Sigmoid colon (tissue), 4 donors: ENCODE measurements around the gene ATP10A.

Experiments used
- POLR2A ChIP-seq, 2 donors: fragments of 450-650 bp; IDR thresholded peaks; one replicate each; pipeline ENCODE4 v1.6.1; 2016; ENCODE audit warnings: antibody characterized with exemption in 2 of 2, mild to moderate bottlenecking in 2 of 2, moderate library complexity in 2 of 2
- POLR2AphosphoS5 ChIP-seq, 4 donors: sonication (generic); formaldehyde crosslinking; IDR thresholded peaks; one replicate each; pipeline ENCODE4 v1.6.1; 2017; ENCODE audit warnings: antibody characterized with exemption in 4 of 4

GRCh38 chr15:25643120-25643519, 220.0 kb downstream of the ATP10A start:
- TF ChIP-seq POLR2AphosphoS5 (IDR thresholded peaks at IDR 0.05) (no peak), POLR2A (IDR thresholded peaks at IDR 0.05) (no peak)
